Transverse colon (tissue), 3 donors: Measurements from ENCODE around the gene JAKMIP2.

Experiments
- EP300 ChIP-seq: sonication (generic); formaldehyde crosslinking; IDR thresholded peaks from one replicate; pipeline ENCODE4 v1.6.1; 2017; ENCODE audit warnings: antibody characterized with exemption, low read depth
- POLR2A ChIP-seq: fragments of 450-650 bp; IDR thresholded peaks from one replicate; pipeline ENCODE4 v1.6.1; 2016; ENCODE audit warnings: antibody characterized with exemption, mild to moderate bottlenecking, moderate library complexity
- TF ChIP-seq, protein P1 (sequence below), 5 experiments: fragments of 200-600 bp in 3 of 5; fragments of 450-650 bp in 2 of 5; sonication (generic) in 3 of 5; IDR thresholded peaks; 1 replicate in 2 of 5; 2 replicates in 3 of 5; pipeline ENCODE4 v1.5.1; 2016 to 2017; ENCODE audit warnings: antibody characterized with exemption in 5 of 5, inconsistent platforms in 3 of 5, mild to moderate bottlenecking in 2 of 5, moderate library complexity in 1 of 5

DNA sequence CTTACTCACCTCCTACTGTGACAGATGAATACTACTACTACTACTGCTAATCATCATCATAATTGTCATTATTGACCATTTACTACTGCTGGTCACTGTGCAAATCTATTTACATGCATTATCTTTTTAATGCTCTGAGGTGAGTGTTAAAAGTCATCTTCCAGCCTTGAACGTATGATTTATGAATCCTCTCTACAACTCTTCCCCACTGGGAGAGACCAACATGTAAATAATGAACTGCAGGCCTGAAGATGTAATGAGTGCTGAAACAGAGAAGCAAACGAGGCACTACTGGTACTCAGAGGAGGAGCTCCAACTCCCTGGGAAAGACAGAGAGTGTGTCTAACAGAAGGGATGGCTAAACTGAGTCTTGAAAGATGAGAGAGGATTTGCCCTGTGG, 95.4 kb downstream of the JAKMIP2 start:
- TF ChIP-seq, protein P1, sequence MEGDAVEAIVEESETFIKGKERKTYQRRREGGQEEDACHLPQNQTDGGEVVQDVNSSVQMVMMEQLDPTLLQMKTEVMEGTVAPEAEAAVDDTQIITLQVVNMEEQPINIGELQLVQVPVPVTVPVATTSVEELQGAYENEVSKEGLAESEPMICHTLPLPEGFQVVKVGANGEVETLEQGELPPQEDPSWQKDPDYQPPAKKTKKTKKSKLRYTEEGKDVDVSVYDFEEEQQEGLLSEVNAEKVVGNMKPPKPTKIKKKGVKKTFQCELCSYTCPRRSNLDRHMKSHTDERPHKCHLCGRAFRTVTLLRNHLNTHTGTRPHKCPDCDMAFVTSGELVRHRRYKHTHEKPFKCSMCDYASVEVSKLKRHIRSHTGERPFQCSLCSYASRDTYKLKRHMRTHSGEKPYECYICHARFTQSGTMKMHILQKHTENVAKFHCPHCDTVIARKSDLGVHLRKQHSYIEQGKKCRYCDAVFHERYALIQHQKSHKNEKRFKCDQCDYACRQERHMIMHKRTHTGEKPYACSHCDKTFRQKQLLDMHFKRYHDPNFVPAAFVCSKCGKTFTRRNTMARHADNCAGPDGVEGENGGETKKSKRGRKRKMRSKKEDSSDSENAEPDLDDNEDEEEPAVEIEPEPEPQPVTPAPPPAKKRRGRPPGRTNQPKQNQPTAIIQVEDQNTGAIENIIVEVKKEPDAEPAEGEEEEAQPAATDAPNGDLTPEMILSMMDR (IDR thresholded peaks at IDR 0.05), result no peak
- no peak for TF ChIP-seq EP300
- no peak for TF ChIP-seq POLR2A
